CD4-positive, alpha-beta T cell treated with Interleukin-2 at 100 ng/mL for 4 hours (primary cell): ENCODE data around the gene OR10W1.

Source experiments
- DNase-seq: peaks from one replicate; pipeline ENCODE4 v3.0.0-alpha.2; 2020; ENCODE audit warnings: low spot score

Gene OR10W1

GRCh38 chr11:58268142-58268541 is at the start of gene OR10W1:
Gene OR10W1 (minus strand): TSS chr11:58268260. CDS start chr11:58267858, 402 bp downstream.
- no peak for DNase-seq

GRCh38 chr11:58316142-58316541 is 48.1 kb upstream of the OR10W1 start:
- DNase-seq, result no peak

- DNase-seq, result no peak
These were observed 33.5 kb upstream of the OR10W1 start for GRCh38 chr11:58301576-58301975.

- no peak for DNase-seq
These were observed 24.0 kb upstream of the OR10W1 start for GRCh38 chr11:58292017-58292416.

- no peak for DNase-seq
These were observed 21.2 kb upstream of the OR10W1 start for GRCh38 chr11:58289266-58289665.

GRCh38 chr11:58286249-58286648 is 18.2 kb upstream of the OR10W1 start:
- DNase-seq, result no peak

- DNase-seq, result no peak
These were observed 17.5 kb upstream of the OR10W1 start for GRCh38 chr11:58285483-58286040.

- DNase-seq, result no peak
These were observed 8.1 kb upstream of the OR10W1 start for GRCh38 chr11:58276151-58276550.

GRCh38 chr11:58275002-58275401 is 6.9 kb upstream of the OR10W1 start:
- DNase-seq, result no peak

GRCh38 chr11:58259983-58260382 is 8.1 kb downstream of the OR10W1 start:
- DNase-seq, result no peak

GRCh38 chr11:58254936-58255335 is 13.1 kb downstream of the OR10W1 start:
- DNase-seq, result no peak

GRCh38 chr11:58243954-58244353 is 24.1 kb downstream of the OR10W1 start:
- DNase-seq, result no peak

GRCh38 chr11:58227956-58228615 is 40.0 kb downstream of the OR10W1 start:
- DNase-seq, result no peak

- no peak for DNase-seq
These were observed 45.3 kb downstream of the OR10W1 start for GRCh38 chr11:58222721-58223120.
